CD4-positive, alpha-beta T cell treated with Interferon alpha-2 for 1 hour (primary cell): ENCODE results near the gene NTM.
"Not testable (repeated sequence)": the region's sequence is repeated elsewhere in the genome, so short reads cannot be mapped to it uniquely, and the experiment has no call there.

Source experiments
- DNase-seq, 2 donors: peaks; one replicate each; pipeline ENCODE4 v3.0.0-alpha.2; 2020 to 2022

NTM gene

GRCh38 chr11:132310390-132311375 is 940.3 kb downstream of the NTM start:
- no peak for DNase-seq

GRCh38 chr11:132311703-132312102 is 941.3 kb downstream of the NTM start:
- DNase-seq = no peak

GRCh38 chr11:132312161-132312560 is 941.7 kb downstream of the NTM start:
- DNase-seq = no peak

DNA sequence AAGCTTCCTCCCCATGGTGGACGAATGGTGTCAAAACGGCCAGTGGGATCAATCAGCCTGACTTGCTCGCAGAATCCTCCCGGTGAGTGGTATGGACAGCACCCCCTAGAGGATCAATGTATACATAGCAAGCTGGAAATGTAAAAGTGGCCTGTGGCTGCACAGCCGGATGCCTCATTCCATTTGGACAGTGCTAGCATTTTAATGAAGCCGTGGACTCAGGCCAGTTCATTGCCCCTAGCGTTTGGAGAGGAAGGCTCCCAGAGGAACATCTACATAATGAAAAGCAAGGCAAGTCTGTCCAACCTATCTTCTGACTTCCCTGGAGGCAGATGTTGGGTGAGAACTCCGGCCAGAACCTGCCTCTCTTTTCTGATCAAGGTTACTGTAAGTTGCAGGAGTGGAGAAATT is 942.3 kb downstream of the NTM start:
- peak in 1 of 2 donors; percentile 2 for DNase-seq

- DNase-seq = no peak
These were observed 944.6 kb downstream of the NTM start for GRCh38 chr11:132314911-132315455.

GRCh38 chr11:132315696-132316095 is 945.3 kb downstream of the NTM start:
- no peak for DNase-seq

- no peak for DNase-seq
These were observed 948.2 kb downstream of the NTM start for GRCh38 chr11:132318421-132319157.

GRCh38 chr11:132319419-132319818 is 949.0 kb downstream of the NTM start:
- DNase-seq = not testable (repeated sequence)

GRCh38 chr11:132330515-132330914 is 960.1 kb downstream of the NTM start:
- no peak for DNase-seq

DNA sequence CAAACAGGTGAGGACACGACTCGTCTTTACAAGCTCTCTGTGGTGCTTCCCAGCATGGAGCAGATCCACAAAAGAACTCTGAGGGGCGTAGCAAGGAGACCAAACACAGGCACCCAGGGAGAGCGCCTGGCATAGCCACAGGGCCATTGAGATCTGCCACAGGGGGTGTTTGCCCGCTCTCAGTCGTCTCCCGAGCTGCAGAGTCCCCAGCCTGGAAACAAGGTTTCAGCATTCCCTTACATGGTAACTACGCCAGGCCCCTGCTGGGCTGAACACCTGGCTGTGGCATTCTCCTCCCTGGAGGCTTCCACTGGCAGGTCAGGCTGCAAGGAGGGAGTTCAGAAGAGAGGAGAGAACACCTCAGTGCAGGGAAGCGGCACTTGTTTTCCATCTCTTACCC is 962.1 kb downstream of the NTM start:
- no peak for DNase-seq

GRCh38 chr11:132334769-132335280 is 964.4 kb downstream of the NTM start:
- DNase-seq = no peak

GRCh38 chr11:132335311-132335710 is 964.9 kb downstream of the NTM start:
- no peak for DNase-seq

GRCh38 chr11:132336781-132337535 is 966.5 kb downstream of the NTM start:
- no peak for DNase-seq

GRCh38 chr11:132337819-132338416 is 967.5 kb downstream of the NTM start:
- DNase-seq = no peak

DNA sequence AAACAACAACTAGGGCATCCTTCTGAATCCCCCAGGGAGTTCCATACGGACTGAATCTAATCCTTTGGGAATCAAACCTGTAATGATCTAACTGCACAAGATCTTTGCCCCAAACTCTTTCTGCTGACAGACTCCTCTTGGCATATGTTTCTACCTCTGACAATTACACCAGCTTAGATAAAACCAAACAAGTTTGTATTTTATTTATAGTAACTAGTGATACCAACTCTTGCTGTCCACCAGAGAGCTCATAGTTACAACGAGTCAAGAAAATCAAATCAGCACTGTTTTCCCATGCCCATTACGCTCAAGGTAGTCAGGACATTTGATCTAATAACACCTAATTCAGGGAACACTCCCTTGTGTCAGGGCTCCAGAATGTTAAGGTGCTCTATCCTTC is 972.0 kb downstream of the NTM start:
- DNase-seq = no peak

- no peak for DNase-seq
These were observed 973.2 kb downstream of the NTM start for GRCh38 chr11:132343445-132344175.

DNA sequence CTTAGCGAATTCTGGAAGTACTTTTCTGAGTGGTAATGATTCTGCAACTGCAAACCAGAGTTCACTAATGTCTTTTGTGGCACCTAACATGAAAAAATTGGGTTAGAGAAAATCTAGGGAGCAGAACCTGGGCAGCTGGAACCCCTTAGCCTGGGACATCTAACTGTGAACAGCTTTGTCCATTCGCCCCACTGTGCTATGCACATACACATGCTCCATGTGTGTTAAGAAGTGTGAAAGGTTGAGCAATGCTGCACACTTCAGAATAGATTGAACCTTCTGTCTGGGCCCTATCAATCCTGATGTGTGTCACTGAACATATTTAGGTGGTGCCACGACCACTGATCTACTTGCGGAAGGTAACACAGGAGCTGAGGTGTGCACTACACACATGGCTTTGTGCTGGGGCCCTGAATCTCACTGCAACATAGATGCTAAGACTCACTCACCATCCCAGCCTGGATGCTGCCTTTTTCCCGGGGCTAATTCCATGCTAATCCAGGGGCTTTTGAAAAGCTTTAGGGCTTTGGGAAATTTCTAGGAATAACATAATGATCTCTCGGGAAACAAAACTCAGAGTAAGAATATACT is 976.2 kb downstream of the NTM start:
- DNase-seq = no peak

DNA sequence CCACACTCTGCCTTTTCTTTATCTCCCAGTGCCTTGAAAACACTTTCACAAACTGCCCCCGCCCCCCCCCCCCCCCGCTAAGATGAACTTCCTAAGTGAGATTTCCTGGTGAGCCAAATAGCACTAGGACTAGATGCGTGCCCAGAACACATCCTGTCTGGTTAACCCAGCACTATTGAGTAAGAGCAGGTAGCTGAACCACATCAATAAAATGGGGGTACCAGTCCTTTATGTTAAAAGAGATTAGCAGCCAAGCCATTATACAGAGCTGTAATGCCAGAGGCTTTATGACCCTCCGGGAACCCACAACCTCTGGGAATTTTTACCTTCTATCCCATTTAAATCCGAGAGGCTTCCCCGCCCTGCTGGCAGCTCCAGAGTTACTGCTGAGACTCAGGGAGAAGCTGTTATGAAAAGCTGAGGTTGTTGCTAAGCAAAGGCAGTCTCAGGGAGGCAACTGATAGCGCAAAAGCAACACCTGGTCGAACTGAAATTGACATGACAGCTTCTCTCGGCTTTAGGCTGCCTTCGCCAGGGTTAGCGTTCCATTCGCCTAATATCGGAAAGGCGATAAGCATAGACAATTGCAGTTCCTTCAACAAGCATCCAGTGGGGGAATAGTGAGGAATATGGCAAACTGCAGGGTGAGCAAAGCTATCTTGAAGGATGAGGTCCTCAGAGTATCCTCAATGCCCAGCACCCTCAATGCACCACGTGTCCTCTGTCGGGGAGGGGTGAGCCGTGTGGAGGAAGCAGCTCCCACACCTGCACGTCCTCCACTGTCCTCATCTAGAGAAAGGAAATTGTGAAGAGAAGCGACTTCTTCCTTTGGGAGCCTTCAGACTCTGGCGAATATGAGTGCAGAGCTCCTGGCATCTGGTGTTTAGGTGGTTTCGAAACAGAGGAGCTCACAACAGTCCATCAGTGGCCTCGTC is 977.0 kb downstream of the NTM start:
- DNase-seq = no peak

- no peak for DNase-seq
These were observed 979.7 kb downstream of the NTM start for GRCh38 chr11:132349811-132350733.
